Measurements from ENCODE around the gene FBXL16. TPM values are rescaled to one million over a fixed set of nuclear protein-coding genes. Genes with fewer than 3 reads are reported as not detected.
"Not testable (repeated sequence)": the region's sequence is repeated elsewhere in the genome, so short reads cannot be mapped to it uniquely, and the experiment has no call there.

Gene FBXL16
- polyA plus RNA-seq: 0.45 to 3.0 TPM (median 0.81 TPM) in 3 replicates
- polyA plus RNA-seq (2011; ENCODE audit: low read depth): 0.95 TPM
- polyA plus RNA-seq (2011; cell fraction: cytosol; rRNA removed): 2.0 and 5.2 TPM in 2 replicates
- 4.4 and 6.3 TPM in 2 replicates for polyA plus RNA-seq (2011; cell fraction: nucleus; rRNA removed)
- polyA plus RNA-seq (2012; ENCODE audit: low replicate concordance): 1.3 and 3.8 TPM in 2 replicates
- 0.96 to 3.3 TPM (median 1.5 TPM) in 3 replicates for polyA minus RNA-seq
- polyA minus RNA-seq (2011; cell fraction: cytosol; rRNA and poly(A)+ RNA removed): 12.3 TPM
- 5.3 and 6.5 TPM in 2 replicates for polyA minus RNA-seq (2011; cell fraction: nucleus; rRNA and poly(A)+ RNA removed)

DNA sequence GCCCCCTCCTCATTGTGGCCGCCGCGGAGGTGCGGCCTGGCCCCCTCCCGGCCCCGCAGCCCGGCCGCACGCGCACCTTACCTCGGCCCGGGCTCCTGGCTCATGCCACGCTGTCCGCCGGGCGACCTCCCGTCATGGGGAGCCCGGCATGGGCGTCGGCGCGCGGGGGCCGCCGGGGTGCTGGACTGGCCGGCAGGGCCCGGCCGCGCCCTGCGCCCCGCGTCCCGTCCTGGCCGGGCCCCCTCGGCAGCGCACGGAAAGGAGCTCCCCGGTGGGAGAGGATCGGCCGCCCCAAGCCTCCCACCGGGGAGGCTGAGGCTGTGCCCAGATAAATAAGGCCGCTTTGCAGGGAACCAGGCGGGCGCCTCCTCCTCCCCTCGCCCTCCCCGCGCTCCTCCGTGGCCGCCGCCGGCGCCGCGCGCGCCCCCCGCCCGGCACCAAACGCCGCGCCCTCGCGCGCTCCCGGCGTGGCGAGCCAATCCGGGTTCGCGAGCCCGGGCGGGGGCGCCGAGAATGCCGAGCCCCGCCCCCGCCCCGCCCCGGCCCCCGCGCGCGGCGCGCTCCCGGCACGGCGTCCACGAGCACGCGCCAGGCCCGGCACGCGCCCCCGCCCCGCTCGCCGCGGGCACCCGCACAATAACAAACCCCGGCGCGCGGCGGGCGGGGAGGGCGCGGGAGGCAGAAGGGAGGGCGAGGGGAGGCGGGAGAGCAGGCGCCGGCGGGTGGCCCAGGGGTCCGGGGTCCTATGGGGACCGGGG, at the start of gene FBXL16:
TSS of gene FBXL16 (minus strand) at position 371 of the 758 bp plus-strand sequence. CDS start 8,396 bp downstream, outside the sequence.
- no peak within 1 kb of the TSS for H3K9ac ChIP-seq (ENCODE audit: control insufficient read depth, extremely low read depth, insufficient read depth, low read length)
- FAIRE-seq: no peak

DNA sequence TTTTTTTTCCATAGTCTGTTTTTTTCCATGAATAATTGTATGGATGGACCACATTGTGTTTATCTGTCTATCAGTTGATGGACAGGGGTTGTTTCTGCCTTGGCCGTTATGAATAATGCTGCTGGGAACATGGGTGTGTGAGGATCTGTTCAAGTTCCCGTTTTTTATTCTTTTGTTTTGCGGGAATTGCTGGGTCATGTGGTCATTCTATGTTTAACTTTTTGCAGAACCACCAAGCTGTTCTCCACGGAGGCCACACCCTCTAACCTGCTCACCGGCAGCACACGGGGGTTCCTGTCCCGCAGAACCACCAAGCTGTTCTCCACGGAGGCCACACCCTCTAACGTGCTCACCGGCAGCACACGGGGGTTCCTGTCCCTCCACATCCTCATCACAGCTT, 49.1 kb upstream of the FBXL16 start:
- dilution Hi-C loops (cut with MboI; ENCODE audit: extremely low pct_ligation_motif_present, low sequenced_read_pairs): no loop called here
- H3K4me2 ChIP-seq (ENCODE audit: control insufficient read depth, extremely low read depth, insufficient read depth, low read depth, low read length): no peak overlapping the region
- no peak for FAIRE-seq

More for the DNA sequence above, at the start of gene FBXL16:
- TF ChIP-seq, protein P1, sequence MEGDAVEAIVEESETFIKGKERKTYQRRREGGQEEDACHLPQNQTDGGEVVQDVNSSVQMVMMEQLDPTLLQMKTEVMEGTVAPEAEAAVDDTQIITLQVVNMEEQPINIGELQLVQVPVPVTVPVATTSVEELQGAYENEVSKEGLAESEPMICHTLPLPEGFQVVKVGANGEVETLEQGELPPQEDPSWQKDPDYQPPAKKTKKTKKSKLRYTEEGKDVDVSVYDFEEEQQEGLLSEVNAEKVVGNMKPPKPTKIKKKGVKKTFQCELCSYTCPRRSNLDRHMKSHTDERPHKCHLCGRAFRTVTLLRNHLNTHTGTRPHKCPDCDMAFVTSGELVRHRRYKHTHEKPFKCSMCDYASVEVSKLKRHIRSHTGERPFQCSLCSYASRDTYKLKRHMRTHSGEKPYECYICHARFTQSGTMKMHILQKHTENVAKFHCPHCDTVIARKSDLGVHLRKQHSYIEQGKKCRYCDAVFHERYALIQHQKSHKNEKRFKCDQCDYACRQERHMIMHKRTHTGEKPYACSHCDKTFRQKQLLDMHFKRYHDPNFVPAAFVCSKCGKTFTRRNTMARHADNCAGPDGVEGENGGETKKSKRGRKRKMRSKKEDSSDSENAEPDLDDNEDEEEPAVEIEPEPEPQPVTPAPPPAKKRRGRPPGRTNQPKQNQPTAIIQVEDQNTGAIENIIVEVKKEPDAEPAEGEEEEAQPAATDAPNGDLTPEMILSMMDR (optimal IDR thresholded peaks at IDR 0.05 in 1 of 3, IDR thresholded peaks at IDR 0.05 in 1 of 3, conservative IDR thresholded peaks at IDR 0.05 in 1 of 3; ENCODE audit: extremely low read depth in 1 of 3, insufficient read depth in 2 of 3, low read length in 3 of 3): no peak
- TF ChIP-seq EZH2 (IDR thresholded peaks at IDR 0.05; ENCODE audit: low read length): no peak
- H3K4me1 ChIP-seq (ENCODE audit: control insufficient read depth, extremely low read depth, insufficient read depth, low read length): no peaks in the 10 kb centered on the region
- dilution Hi-C loops (cut with MboI; ENCODE audit: extremely low pct_ligation_motif_present, low sequenced_read_pairs): no loop called here
- H3K4me2 ChIP-seq (ENCODE audit: control insufficient read depth, extremely low read depth, insufficient read depth, low read depth, low read length): peak within 1 kb of the TSS; percentile 32
- no peaks in the 10 kb centered on the region for H3K36me3 ChIP-seq (ENCODE audit: control insufficient read depth in 2 of 2, extremely low read depth in 1 of 2, insufficient read depth in 2 of 2, low read length in 2 of 2)
- H3K79me2 ChIP-seq (ENCODE audit: control insufficient read depth, insufficient read depth, low read length): no peaks in the 10 kb centered on the region
- no peak within 1 kb of the TSS for H2AFZ ChIP-seq (ENCODE audit: control insufficient read depth, low read length)
- no peaks in the 10 kb centered on the region for H3K9me1 ChIP-seq (ENCODE audit: control insufficient read depth, extremely low read depth, insufficient read depth, low read length)
- DNase-seq (ENCODE audit: low read depth, low spot score): no peak
- peaks cover 5% of the 10 kb centered on the region for H4K20me1 ChIP-seq (ENCODE audit: control insufficient read depth, extremely low read depth, insufficient read depth, low read length)
- H3K27me3 ChIP-seq (ENCODE audit: control insufficient read depth, extremely low read depth, insufficient read depth, low read length): peaks cover 92% of the 10 kb centered on the region
- H3K9me3 ChIP-seq (ENCODE audit: control insufficient read depth, low read depth, low read length): no peaks in the 10 kb centered on the region
- peak within 1 kb of the TSS in 1 of 3 experiments; percentile 48 for H3K4me3 ChIP-seq (ENCODE audit: control insufficient read depth in 2 of 3, extremely low read depth in 1 of 3, insufficient read depth in 2 of 3, low read depth in 1 of 3, low read length in 3 of 3)
- H3K27ac ChIP-seq (ENCODE audit: control insufficient read depth, insufficient read depth, low read length): no peak within 1 kb of the TSS

DNA sequence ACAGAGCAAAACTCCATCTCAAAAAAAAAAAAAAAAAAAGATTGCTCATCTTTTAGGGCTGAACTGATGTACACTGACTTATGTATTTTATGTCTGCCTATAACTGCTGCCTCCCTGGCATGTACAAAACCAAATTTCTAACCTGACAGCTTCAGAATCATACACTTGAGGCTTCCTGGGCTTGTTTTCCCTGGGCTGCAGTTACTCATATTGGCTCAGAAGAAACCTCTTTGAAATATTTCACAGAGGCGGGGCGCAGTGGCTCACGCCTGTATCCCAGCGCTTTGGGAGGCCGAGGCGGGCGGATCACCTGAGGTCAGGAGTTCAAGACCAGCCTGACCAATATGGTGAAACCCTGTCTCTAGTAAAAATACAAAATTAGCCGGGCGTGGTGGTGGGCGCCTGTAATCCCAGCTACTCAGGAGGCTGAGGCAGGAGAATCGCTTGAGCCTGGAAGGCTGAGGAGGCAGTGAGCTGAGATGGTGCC, 48.6 kb upstream of the FBXL16 start:
- H3K9ac ChIP-seq (ENCODE audit: control insufficient read depth, extremely low read depth, insufficient read depth, low read length); H3K27me3 ChIP-seq (ENCODE audit: control insufficient read depth, extremely low read depth, insufficient read depth, low read length); H3K27ac ChIP-seq (ENCODE audit: control insufficient read depth, insufficient read depth, low read length); H4K20me1 ChIP-seq (ENCODE audit: control insufficient read depth, extremely low read depth, insufficient read depth, low read length); dilution Hi-C loops (cut with MboI; ENCODE audit: extremely low pct_ligation_motif_present, low sequenced_read_pairs); H3K4me3 ChIP-seq (ENCODE audit: control insufficient read depth in 2 of 3, extremely low read depth in 1 of 3, insufficient read depth in 2 of 3, low read depth in 1 of 3, low read length in 3 of 3); H3K36me3 ChIP-seq (ENCODE audit: control insufficient read depth in 2 of 2, extremely low read depth in 1 of 2, insufficient read depth in 2 of 2, low read length in 2 of 2); H3K79me2 ChIP-seq (ENCODE audit: control insufficient read depth, insufficient read depth, low read length); FAIRE-seq; H3K9me3 ChIP-seq (ENCODE audit: control insufficient read depth, low read depth, low read length); DNase-seq (ENCODE audit: low read depth, low spot score); H3K4me2 ChIP-seq (ENCODE audit: control insufficient read depth, extremely low read depth, insufficient read depth, low read depth, low read length); H3K4me1 ChIP-seq (ENCODE audit: control insufficient read depth, extremely low read depth, insufficient read depth, low read length); H3K9me1 ChIP-seq (ENCODE audit: control insufficient read depth, extremely low read depth, insufficient read depth, low read length); H2AFZ ChIP-seq (ENCODE audit: control insufficient read depth, low read length): not testable (repeated sequence)

More for the DNA sequence above, 49.1 kb upstream of the FBXL16 start:
- TF ChIP-seq EZH2 (IDR thresholded peaks at IDR 0.05; ENCODE audit: low read length): no peak
- TF ChIP-seq, protein P1 (optimal IDR thresholded peaks at IDR 0.05 in 1 of 3, IDR thresholded peaks at IDR 0.05 in 1 of 3, conservative IDR thresholded peaks at IDR 0.05 in 1 of 3; ENCODE audit: extremely low read depth in 1 of 3, insufficient read depth in 2 of 3, low read length in 3 of 3): no peak
- DNase-seq (ENCODE audit: low read depth, low spot score): no peak
- Histone ChIP-seq H3K9me1 (ENCODE audit: control insufficient read depth, extremely low read depth, insufficient read depth, low read length) (no peaks in the 10 kb centered on the region), H3K79me2 (ENCODE audit: control insufficient read depth, insufficient read depth, low read length) (no peaks in the 10 kb centered on the region), H3K4me1 (ENCODE audit: control insufficient read depth, extremely low read depth, insufficient read depth, low read length) (peaks cover 13% of the 10 kb centered on the region), H2AFZ (ENCODE audit: control insufficient read depth, low read length) (no peak overlapping the region), H3K27me3 (ENCODE audit: control insufficient read depth, extremely low read depth, insufficient read depth, low read length) (peaks cover 9% of the 10 kb centered on the region), H3K36me3 (ENCODE audit: control insufficient read depth in 2 of 2, extremely low read depth in 1 of 2, insufficient read depth in 2 of 2, low read length in 2 of 2) (no peaks in the 10 kb centered on the region), H3K9me3 (ENCODE audit: control insufficient read depth, low read depth, low read length) (no peaks in the 10 kb centered on the region), H3K9ac (ENCODE audit: control insufficient read depth, extremely low read depth, insufficient read depth, low read length) (no peak overlapping the region), H4K20me1 (ENCODE audit: control insufficient read depth, extremely low read depth, insufficient read depth, low read length) (no peaks in the 10 kb centered on the region), H3K4me3 (ENCODE audit: control insufficient read depth in 2 of 3, extremely low read depth in 1 of 3, insufficient read depth in 2 of 3, low read depth in 1 of 3, low read length in 3 of 3) (no peak overlapping the region), H3K27ac (ENCODE audit: control insufficient read depth, insufficient read depth, low read length) (no peak overlapping the region)

Data from keratinocyte (primary cell).